ENCODE measurements around the gene LSM14A. TPM values are rescaled to one million over a fixed set of nuclear protein-coding genes. Genes with fewer than 3 reads are reported as not detected.

LSM14A gene
- total and polyA plus RNA-seq, 2 of the 13 experiments (the other 11 are each of a cell fraction or from before 2014, with no cell fraction given), result 77.0 to 83.6 TPM

DNA sequence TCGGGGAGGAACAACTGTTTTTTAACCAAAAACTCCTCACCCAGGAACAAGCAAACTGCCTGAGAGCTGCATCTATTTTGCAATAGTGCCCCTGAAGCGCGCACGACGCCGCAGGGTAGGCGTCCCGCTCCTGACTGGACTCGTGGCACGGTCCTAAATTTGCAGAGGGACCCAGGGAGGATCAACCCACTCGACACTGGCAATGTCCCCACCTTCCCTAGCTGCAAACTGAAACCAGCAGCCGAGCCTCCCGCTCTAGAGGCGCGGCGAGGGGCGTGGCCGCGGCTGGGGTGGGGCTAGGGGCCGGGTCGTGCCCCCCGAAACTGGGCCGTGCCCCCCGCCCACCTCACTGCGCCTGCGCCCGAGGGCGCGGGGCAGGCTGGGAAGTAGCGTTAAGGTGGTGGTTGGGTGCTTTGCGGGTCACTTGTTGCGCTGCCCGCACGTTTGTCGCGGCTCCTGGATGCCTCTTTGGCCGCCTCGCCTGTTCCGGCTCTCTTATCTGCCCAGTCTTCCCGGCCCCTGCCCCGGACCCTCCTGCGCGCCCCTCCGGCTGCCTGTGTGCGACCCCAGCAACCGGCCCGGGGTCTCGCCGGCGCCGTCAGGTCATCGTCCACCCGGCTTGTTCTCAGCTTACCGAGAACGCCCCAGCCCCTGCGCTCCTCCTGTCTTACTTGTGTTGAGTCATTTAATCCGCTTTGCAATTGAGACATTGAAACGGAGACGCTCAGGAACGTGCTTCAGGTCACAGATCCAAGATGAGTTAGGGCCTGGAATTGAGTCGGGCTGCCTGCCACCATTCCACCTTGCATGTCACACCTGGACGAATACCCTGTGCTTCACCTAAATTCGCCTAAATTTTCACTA is 37.9 kb upstream of the LSM14A start (continued):
- 0 out of 2 replicates have a peak, but pooled peaks have one; percentile 8 for TF ChIP-seq ARNT2 (CRISPR knock-in tag; IDR thresholded peaks at IDR 0.05; ENCODE audit: low read depth)
- no peak for TF ChIP-seq ZNF550 (CRISPR knock-in tag; IDR thresholded peaks at IDR 0.05; ENCODE audit: borderline replicate concordance)
- TF ChIP-seq CCDC6 (CRISPR knock-in tag; IDR thresholded peaks at IDR 0.05), result 0 out of 2 replicates have a peak, but pooled peaks have one; percentile 55
- TF ChIP-seq, protein P1, sequence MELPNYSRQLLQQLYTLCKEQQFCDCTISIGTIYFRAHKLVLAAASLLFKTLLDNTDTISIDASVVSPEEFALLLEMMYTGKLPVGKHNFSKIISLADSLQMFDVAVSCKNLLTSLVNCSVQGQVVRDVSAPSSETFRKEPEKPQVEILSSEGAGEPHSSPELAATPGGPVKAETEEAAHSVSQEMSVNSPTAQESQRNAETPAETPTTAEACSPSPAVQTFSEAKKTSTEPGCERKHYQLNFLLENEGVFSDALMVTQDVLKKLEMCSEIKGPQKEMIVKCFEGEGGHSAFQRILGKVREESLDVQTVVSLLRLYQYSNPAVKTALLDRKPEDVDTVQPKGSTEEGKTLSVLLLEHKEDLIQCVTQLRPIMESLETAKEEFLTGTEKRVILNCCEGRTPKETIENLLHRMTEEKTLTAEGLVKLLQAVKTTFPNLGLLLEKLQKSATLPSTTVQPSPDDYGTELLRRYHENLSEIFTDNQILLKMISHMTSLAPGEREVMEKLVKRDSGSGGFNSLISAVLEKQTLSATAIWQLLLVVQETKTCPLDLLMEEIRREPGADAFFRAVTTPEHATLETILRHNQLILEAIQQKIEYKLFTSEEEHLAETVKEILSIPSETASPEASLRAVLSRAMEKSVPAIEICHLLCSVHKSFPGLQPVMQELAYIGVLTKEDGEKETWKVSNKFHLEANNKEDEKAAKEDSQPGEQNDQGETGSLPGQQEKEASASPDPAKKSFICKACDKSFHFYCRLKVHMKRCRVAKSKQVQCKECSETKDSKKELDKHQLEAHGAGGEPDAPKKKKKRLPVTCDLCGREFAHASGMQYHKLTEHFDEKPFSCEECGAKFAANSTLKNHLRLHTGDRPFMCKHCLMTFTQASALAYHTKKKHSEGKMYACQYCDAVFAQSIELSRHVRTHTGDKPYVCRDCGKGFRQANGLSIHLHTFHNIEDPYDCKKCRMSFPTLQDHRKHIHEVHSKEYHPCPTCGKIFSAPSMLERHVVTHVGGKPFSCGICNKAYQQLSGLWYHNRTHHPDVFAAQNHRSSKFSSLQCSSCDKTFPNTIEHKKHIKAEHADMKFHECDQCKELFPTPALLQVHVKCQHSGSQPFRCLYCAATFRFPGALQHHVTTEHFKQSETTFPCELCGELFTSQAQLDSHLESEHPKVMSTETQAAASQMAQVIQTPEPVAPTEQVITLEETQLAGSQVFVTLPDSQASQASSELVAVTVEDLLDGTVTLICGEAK (IDR thresholded peaks at IDR 0.05), result no peak
- TF ChIP-seq, protein P1 (CRISPR knock-in tag; IDR thresholded peaks at IDR 0.05), result peak; percentile 49
- TF ChIP-seq SNAI1 (CRISPR knock-in tag; IDR thresholded peaks at IDR 0.05; ENCODE audit: borderline replicate concordance), result peak; percentile 71; the same call in 1 of the 2 replicates
- TF ChIP-seq NCOA2 (CRISPR knock-in tag; IDR thresholded peaks at IDR 0.05), result no peak
- TF ChIP-seq TMF1 (CRISPR knock-in tag; IDR thresholded peaks at IDR 0.05; ENCODE audit: low read depth), result peak; percentile 17; the same call in 1 of the 2 replicates
- TF ChIP-seq ZNF891 (CRISPR knock-in tag; IDR thresholded peaks at IDR 0.05), result peak; percentile 71
- no peak for TF ChIP-seq NR1H2 (CRISPR knock-in tag; IDR thresholded peaks at IDR 0.05; ENCODE audit: borderline replicate concordance, low read depth)
- TF ChIP-seq KAT7 (CRISPR knock-in tag; IDR thresholded peaks at IDR 0.05; ENCODE audit: borderline replicate concordance), result peak; percentile 84; the same call in 1 of the 2 replicates
- TF ChIP-seq, protein P2, sequence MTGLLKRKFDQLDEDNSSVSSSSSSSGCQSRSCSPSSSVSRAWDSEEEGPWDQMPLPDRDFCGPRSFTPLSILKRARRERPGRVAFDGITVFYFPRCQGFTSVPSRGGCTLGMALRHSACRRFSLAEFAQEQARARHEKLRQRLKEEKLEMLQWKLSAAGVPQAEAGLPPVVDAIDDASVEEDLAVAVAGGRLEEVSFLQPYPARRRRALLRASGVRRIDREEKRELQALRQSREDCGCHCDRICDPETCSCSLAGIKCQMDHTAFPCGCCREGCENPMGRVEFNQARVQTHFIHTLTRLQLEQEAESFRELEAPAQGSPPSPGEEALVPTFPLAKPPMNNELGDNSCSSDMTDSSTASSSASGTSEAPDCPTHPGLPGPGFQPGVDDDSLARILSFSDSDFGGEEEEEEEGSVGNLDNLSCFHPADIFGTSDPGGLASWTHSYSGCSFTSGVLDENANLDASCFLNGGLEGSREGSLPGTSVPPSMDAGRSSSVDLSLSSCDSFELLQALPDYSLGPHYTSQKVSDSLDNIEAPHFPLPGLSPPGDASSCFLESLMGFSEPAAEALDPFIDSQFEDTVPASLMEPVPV (CRISPR knock-in tag; IDR thresholded peaks at IDR 0.05), result no peak
- 0 out of 2 replicates have a peak, but pooled peaks have one; percentile 50 for TF ChIP-seq ZNF501 (CRISPR knock-in tag; IDR thresholded peaks at IDR 0.05)
- TF ChIP-seq ZNF30 (CRISPR knock-in tag; IDR thresholded peaks at IDR 0.05), result no peak
- TF ChIP-seq, protein P3, sequence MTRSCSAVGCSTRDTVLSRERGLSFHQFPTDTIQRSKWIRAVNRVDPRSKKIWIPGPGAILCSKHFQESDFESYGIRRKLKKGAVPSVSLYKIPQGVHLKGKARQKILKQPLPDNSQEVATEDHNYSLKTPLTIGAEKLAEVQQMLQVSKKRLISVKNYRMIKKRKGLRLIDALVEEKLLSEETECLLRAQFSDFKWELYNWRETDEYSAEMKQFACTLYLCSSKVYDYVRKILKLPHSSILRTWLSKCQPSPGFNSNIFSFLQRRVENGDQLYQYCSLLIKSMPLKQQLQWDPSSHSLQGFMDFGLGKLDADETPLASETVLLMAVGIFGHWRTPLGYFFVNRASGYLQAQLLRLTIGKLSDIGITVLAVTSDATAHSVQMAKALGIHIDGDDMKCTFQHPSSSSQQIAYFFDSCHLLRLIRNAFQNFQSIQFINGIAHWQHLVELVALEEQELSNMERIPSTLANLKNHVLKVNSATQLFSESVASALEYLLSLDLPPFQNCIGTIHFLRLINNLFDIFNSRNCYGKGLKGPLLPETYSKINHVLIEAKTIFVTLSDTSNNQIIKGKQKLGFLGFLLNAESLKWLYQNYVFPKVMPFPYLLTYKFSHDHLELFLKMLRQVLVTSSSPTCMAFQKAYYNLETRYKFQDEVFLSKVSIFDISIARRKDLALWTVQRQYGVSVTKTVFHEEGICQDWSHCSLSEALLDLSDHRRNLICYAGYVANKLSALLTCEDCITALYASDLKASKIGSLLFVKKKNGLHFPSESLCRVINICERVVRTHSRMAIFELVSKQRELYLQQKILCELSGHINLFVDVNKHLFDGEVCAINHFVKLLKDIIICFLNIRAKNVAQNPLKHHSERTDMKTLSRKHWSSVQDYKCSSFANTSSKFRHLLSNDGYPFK (CRISPR knock-in tag; IDR thresholded peaks at IDR 0.05; ENCODE audit: borderline replicate concordance), result peak; percentile 52; the same call in 1 of the 2 replicates
